ENCODE data around the gene MAML3.

The MAML3 gene

GRCh38 chr4:139819082-139819481, 334.9 kb downstream of the MAML3 start:
- TF ChIP-seq YY1 (IDR thresholded peaks at IDR 0.05; ENCODE audit: low read depth): no peak
- TF ChIP-seq, protein P1, sequence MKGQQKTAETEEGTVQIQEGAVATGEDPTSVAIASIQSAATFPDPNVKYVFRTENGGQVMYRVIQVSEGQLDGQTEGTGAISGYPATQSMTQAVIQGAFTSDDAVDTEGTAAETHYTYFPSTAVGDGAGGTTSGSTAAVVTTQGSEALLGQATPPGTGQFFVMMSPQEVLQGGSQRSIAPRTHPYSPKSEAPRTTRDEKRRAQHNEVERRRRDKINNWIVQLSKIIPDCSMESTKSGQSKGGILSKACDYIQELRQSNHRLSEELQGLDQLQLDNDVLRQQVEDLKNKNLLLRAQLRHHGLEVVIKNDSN (IDR thresholded peaks at IDR 0.05): no peak
- no peak for TF ChIP-seq TEAD4 (IDR thresholded peaks at IDR 0.05)
- TF ChIP-seq EGR1 (IDR thresholded peaks at IDR 0.05): no peak
- no peak for TF ChIP-seq TAF1 (IDR thresholded peaks at IDR 0.05; ENCODE audit: low read depth)

GRCh38 chr4:139817657-139818452, 336.1 kb downstream of the MAML3 start:
- TF ChIP-seq TAF1 (IDR thresholded peaks at IDR 0.05; ENCODE audit: low read depth) (no peak), CREB1 (IDR thresholded peaks at IDR 0.05; ENCODE audit: low read depth) (no peak), TCF12 (IDR thresholded peaks at IDR 0.05; ENCODE audit: low read depth) (no peak), TEAD4 (IDR thresholded peaks at IDR 0.05) (no peak), NFIC (IDR thresholded peaks at IDR 0.05) (no peak), EGR1 (IDR thresholded peaks at IDR 0.05) (no peak), REST (IDR thresholded peaks at IDR 0.05; ENCODE audit: low read depth) (no peak), FOXM1 (IDR thresholded peaks at IDR 0.05; ENCODE audit: borderline replicate concordance, low read depth) (no peak), YY1 (IDR thresholded peaks at IDR 0.05; ENCODE audit: low read depth) (no peak), ZBTB7A (IDR thresholded peaks at IDR 0.05; ENCODE audit: low read depth) (no peak), CEBPB (IDR thresholded peaks at IDR 0.05) (no peak), EP300 (IDR thresholded peaks at IDR 0.05; ENCODE audit: borderline replicate concordance) (no peak), RAD21 (IDR thresholded peaks at IDR 0.05; ENCODE audit: low read depth) (no peak)
- TF ChIP-seq, protein P1 (IDR thresholded peaks at IDR 0.05): no peak
- TF ChIP-seq, protein P2, sequence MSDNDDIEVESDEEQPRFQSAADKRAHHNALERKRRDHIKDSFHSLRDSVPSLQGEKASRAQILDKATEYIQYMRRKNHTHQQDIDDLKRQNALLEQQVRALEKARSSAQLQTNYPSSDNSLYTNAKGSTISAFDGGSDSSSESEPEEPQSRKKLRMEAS (IDR thresholded peaks at IDR 0.05): no peak

GRCh38 chr4:139816856-139817255, 337.1 kb downstream of the MAML3 start:
- TF ChIP-seq, protein P2 (IDR thresholded peaks at IDR 0.05): no peak
- TF ChIP-seq EP300 (IDR thresholded peaks at IDR 0.05; ENCODE audit: borderline replicate concordance): no peak
- no peak for TF ChIP-seq TAF1 (IDR thresholded peaks at IDR 0.05; ENCODE audit: low read depth)
- no peak for TF ChIP-seq RAD21 (IDR thresholded peaks at IDR 0.05; ENCODE audit: low read depth)
- TF ChIP-seq ZBTB7A (IDR thresholded peaks at IDR 0.05; ENCODE audit: low read depth): no peak
- TF ChIP-seq REST (IDR thresholded peaks at IDR 0.05; ENCODE audit: low read depth): no peak
- no peak for TF ChIP-seq EGR1 (IDR thresholded peaks at IDR 0.05)
- no peak for TF ChIP-seq FOXM1 (IDR thresholded peaks at IDR 0.05; ENCODE audit: borderline replicate concordance, low read depth)
- no peak for TF ChIP-seq CREB1 (IDR thresholded peaks at IDR 0.05; ENCODE audit: low read depth)
- no peak for TF ChIP-seq CEBPB (IDR thresholded peaks at IDR 0.05)
- TF ChIP-seq TCF12 (IDR thresholded peaks at IDR 0.05; ENCODE audit: low read depth): no peak
- TF ChIP-seq, protein P1 (IDR thresholded peaks at IDR 0.05): no peak
- TF ChIP-seq NFIC (IDR thresholded peaks at IDR 0.05): no peak
- no peak for TF ChIP-seq YY1 (IDR thresholded peaks at IDR 0.05; ENCODE audit: low read depth)
- TF ChIP-seq TEAD4 (IDR thresholded peaks at IDR 0.05): no peak

- TF ChIP-seq RAD21 (IDR thresholded peaks at IDR 0.05; ENCODE audit: low read depth) (no peak), YY1 (IDR thresholded peaks at IDR 0.05; ENCODE audit: low read depth) (no peak), TAF1 (IDR thresholded peaks at IDR 0.05; ENCODE audit: low read depth) (no peak), EGR1 (IDR thresholded peaks at IDR 0.05) (no peak), EP300 (IDR thresholded peaks at IDR 0.05; ENCODE audit: borderline replicate concordance) (no peak), TEAD4 (IDR thresholded peaks at IDR 0.05) (no peak), NFIC (IDR thresholded peaks at IDR 0.05) (no peak), CEBPB (IDR thresholded peaks at IDR 0.05) (no peak), FOXM1 (IDR thresholded peaks at IDR 0.05; ENCODE audit: borderline replicate concordance, low read depth) (no peak)
- TF ChIP-seq, protein P2 (IDR thresholded peaks at IDR 0.05): no peak
Measured at GRCh38 chr4:139815778-139816601, 338.0 kb downstream of the MAML3 start.

All from Ishikawa (cell line).